IPS-18c (cell line): ENCODE measurements around the gene C10orf105.

ENCODE experiments used
- H3K4me3 ChIP-seq: 2 replicates; pipeline ENCODE4 v1.7.0; 2013; ENCODE audit warnings: low read depth, mild to moderate bottlenecking, low read length, moderate library complexity; ENCODE audit not compliant: insufficient read depth
- H3K9me3 ChIP-seq: one replicate; pipeline ENCODE4 v1.6.1; 2013; ENCODE audit warnings: mild to moderate bottlenecking, low read length, moderate library complexity; ENCODE audit not compliant: control insufficient read depth, insufficient read depth

The C10orf105 gene

DNA sequence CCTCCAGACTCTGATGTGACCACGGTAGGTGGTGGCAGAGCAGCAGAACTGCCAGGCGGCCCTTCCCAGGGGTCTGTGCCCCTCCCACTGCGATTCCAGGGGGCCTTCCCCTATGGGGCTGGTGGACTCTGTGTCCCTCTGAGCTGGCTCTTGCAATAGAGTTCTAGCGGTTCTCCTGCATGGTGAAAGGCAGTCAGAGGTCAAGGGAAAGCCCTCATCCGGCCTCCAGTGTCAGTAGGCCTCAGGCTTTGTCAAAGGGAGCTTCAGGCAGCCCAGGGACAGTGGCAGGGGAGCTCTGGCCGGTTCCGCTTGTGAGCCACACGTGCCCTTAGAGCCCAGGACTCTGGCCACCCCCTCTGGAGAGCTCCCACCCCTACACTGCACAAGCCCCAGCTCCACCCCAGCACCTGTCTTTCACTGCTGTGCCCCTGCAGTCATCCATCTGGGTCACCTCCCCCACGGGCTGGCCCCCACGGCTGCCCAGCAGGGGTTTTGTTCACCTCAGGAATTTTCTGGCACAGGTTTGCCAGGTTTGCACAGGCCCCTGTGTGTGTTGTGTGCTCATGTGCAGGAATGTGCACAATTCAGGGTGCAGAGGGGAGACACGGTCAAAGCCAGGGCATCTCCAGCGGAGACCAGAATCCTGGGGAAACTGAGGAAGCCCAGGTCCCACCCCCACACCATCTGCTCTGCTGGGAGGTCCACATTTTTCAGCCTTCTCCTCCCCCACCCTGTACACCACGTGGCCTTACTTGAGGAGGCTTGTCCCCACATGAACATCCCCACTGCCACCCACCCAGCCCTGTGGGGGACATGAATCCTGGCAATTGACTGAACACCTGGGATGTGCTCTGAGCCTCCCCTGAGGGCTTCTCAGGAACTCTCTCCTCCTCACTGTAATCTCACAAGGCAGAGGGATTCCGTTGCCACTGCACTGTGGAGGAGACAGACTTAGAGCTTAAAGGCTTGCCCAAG, 23.8 kb downstream of the C10orf105 start:
- Histone ChIP-seq H3K9me3 (no peaks in the 10 kb centered on the region), H3K4me3 (no peak overlapping the region)

DNA sequence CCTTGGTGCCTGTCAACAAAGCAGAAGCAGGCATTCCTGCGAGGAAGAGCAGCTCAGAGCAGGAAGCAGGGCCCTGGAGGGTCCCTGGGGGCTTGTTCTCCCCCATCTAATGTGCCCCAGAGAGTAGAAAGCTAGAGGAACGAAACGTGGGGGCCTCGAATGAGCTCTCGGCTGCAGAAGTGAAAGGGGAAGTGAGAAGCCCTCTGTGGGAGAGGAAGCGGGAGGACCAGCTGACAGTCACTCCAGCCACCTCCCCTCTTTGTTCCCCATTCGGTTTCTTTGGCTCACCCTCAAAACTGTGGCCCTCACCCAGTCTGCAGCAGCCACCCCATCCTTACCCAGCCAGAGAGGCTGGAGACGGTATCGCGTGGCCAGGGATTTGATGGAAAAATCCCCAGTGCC, 25.0 kb downstream of the C10orf105 start:
- H3K4me3 ChIP-seq = no peak overlapping the region

DNA sequence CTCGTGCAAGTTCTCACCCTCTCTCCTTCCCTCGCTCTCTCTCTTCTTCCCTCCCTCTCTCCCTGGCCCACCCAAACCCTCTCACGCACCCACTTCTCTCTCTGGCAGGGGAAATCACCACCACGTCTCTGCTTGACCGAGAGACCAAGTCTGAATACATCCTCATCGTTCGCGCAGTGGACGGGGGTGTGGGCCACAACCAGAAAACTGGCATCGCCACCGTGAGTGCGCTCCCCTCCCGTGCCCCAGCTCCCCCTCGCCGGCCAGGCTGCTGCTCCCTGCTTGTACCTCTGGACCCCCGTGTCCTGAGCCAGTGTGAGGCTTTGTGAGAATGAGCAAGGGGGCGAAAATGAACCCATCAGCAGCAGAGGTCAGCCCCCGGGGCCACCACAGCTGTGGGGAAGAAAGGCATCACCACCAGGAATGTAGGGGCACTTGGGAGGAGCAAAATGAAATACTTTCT, 25.5 kb downstream of the C10orf105 start:
- Histone ChIP-seq H3K9me3 (no peaks in the 10 kb centered on the region), H3K4me3 (no peak overlapping the region)

More for the DNA sequence above, 25.0 kb downstream of the C10orf105 start:
- H3K9me3 ChIP-seq = no peaks in the 10 kb centered on the region

DNA sequence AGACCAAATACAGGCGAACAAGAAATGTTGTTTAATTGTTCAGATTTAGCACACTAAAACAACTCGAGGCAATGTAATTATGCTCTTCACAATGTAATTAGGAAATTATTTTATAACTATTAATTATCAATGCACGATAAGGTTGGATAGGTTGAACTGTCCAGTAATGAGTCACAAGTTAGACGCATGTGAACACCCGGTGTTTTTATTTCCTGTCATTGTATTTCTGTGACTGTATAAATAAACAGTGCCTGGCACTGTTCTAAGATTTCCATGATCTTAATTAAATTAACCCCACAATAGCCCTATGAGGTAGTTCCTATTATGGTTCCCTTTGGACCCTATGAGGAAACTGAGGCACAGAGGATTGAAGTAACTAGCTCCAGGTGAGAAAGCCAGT, 26.2 kb downstream of the C10orf105 start:
- Histone ChIP-seq H3K9me3 (no peaks in the 10 kb centered on the region), H3K4me3 (no peak overlapping the region)

DNA sequence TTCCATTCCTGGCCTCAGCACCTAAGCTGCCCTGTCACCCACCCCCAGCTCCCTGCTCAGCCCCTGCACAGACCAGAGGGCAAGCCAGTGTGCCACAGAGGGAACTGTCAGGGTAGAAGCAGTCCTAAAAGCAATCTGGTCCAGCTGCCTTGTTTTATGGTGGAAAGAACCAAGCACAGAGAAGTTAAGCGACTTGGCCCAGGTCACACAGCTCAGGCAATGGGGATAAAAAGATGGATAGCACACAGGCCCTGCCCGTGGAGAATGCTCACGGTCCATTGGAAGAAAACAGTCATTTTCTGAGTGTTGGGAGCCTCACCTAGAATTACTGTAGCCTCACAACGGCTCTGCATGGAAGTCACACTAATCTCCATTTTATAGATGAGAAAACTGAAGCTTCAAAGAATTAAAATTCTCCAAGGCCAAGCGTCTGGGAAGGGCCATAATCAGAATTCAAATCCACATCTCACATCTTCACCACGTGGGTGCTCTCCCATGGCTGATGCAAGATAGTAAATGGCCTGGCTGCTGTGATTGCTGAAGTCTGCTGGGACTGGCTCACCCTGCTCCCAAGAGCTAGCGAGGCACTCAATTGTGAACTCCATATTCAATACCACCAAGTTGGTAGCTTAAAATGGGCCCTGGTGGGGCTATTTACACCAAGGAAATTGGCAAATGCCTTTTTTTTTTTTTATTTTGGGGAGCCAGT, 26.8 kb downstream of the C10orf105 start:
- Histone ChIP-seq H3K9me3 (no peaks in the 10 kb centered on the region), H3K4me3 (no peak overlapping the region)

DNA sequence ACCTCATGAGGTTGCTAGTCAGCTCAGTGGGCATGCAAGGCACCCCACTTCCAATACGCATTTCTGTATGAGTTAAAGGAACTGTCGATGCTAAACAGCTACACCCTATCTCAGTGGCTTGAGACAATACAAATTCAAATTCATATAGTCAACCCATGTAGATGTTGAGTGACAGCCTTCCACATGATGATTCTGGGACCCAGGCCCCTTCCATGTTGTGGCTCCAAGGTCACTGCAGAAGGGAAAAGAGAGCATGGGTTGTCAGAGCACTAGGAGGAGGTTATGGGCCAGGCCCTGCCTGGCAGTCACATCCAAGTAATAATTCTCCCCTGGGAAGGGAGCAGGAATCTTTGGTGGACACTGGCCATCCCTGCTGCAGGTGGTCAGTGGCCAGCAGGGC, 28.2 kb downstream of the C10orf105 start:
- Histone ChIP-seq H3K4me3 (no peak overlapping the region), H3K9me3 (no peaks in the 10 kb centered on the region)

- Histone ChIP-seq H3K4me3 (no peak overlapping the region), H3K9me3 (no peaks in the 10 kb centered on the region)
Observed at GRCh38 chr10:71690094-71690720, 29.4 kb downstream of the C10orf105 start.

DNA sequence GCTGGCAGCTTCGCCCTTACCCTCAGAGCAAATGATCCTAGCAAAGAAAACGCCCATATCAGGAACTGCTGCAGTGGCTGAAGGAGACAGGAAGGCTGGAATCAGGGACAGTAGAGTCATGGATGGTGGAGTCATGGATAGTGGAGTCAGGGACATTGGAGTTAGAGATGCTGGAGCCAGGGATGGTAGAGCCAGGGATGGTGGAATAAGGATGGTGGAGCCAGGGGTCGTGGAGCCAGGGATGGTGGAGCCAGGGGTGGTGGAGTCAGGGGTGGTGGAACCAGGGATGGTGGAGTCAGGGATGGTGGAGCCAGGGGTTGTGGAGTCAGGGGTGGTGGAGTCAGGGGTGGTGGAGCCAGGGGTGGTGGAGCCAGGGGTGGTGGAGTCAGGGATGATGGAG, 31.3 kb downstream of the C10orf105 start:
- H3K4me3 ChIP-seq = no peak overlapping the region
- H3K9me3 ChIP-seq = no peaks in the 10 kb centered on the region

GRCh38 chr10:71687480-71687879, 32.1 kb downstream of the C10orf105 start:
- Histone ChIP-seq H3K4me3 (no peak overlapping the region), H3K9me3 (no peaks in the 10 kb centered on the region)

- no peak overlapping the region for H3K4me3 ChIP-seq
- no peaks in the 10 kb centered on the region for H3K9me3 ChIP-seq
Observed at GRCh38 chr10:71687077-71687476, 32.5 kb downstream of the C10orf105 start.

DNA sequence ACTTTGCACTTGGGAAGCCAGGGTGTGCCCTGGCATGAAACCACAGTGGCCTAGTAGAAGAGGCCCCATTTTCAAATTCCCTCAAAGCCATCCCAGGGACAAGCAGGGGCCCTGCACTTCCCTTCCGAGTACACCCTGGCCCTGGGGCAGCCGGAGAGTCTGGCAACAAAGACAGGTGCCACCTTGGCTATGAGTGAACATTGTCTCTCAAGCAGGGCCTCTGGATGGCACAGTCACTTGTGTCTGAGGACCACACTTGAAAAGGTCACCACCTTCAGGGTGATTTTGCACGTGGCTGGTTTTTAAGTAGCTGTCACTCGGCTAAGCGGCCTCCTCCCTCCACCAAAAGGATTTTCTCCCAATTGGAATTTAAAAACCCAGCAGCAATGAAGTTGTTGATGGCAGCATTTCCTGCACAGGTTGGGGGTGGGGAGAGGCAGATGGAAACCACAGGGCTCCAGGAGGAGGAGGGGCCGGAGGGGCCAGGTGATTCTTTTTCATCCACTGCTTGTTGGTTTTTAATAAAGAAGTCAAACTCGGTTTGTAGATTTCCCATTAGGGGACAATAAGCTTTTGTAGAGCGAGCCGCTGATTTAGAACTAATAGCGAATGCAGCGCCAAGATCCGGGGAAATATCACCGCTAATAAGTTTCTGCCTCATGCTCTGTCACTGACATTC, 33.9 kb downstream of the C10orf105 start:
- H3K4me3 ChIP-seq = no peak overlapping the region

GRCh38 chr10:71684356-71685173, 35.0 kb downstream of the C10orf105 start:
- H3K4me3 ChIP-seq = no peak overlapping the region
- no peaks in the 10 kb centered on the region for H3K9me3 ChIP-seq

More for the DNA sequence above, 33.9 kb downstream of the C10orf105 start:
- no peaks in the 10 kb centered on the region for H3K9me3 ChIP-seq

DNA sequence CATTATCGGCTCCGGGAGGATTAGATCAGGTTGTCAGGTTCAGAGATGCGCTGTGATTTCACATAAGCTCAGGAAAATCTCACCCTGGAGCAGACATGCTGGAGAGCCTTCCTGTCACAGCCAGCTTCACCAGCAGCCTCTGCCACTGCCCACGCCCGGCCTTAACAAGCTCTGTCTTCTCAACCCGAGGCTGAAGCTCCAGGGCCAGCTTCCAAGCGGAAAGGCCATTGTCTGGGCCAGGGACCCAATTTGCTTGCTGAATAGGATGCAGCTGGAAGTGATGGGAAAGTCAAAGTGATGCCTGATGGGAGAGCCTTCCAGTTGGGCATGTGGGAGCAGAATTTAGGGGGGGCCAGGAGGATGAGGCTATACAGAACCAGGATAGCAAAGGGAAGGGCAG, 36.3 kb downstream of the C10orf105 start:
- Histone ChIP-seq H3K9me3 (no peaks in the 10 kb centered on the region), H3K4me3 (no peak overlapping the region)

DNA sequence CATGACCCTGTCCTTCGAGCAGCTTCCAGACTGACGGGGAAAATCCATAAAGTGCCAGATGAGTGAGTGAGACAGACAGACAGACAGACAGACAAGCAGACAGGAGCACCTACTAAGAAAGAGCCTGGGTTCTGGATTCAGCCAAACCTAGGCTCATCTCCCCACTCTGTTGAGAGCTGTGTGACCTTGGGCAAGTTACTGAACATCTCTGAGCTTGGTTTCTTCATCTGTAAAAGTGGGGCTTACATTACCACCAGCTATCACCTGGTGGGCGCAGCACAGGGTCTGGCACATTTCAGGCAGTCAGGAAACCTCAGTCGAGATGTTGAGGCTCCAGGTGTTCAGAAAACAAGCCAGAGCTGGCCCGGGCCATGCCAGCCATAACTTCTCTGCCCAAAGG, 37.6 kb downstream of the C10orf105 start:
- Histone ChIP-seq H3K9me3 (no peaks in the 10 kb centered on the region), H3K4me3 (no peak overlapping the region)

DNA sequence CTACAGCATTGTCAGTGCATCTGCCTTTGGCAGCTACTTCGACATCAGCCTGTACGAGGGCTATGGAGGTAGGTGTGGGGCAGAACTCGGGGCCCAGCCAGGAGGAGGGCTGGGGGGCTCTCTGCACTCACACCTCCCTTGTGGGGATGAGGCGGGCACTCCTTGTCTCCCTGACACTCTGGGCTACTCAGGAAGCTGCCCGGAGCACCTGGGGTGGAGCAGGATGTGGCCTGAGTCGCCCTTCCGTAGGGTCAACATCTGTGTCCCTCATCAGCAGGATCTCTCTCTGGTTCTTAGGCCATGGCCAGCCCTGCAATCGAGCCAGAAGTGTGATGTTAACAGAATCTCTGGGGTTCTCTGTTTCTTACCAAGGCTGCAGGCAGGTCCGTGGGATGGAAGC, 40.2 kb downstream of the C10orf105 start:
- Histone ChIP-seq H3K9me3 (no peaks in the 10 kb centered on the region), H3K4me3 (no peak overlapping the region)

DNA sequence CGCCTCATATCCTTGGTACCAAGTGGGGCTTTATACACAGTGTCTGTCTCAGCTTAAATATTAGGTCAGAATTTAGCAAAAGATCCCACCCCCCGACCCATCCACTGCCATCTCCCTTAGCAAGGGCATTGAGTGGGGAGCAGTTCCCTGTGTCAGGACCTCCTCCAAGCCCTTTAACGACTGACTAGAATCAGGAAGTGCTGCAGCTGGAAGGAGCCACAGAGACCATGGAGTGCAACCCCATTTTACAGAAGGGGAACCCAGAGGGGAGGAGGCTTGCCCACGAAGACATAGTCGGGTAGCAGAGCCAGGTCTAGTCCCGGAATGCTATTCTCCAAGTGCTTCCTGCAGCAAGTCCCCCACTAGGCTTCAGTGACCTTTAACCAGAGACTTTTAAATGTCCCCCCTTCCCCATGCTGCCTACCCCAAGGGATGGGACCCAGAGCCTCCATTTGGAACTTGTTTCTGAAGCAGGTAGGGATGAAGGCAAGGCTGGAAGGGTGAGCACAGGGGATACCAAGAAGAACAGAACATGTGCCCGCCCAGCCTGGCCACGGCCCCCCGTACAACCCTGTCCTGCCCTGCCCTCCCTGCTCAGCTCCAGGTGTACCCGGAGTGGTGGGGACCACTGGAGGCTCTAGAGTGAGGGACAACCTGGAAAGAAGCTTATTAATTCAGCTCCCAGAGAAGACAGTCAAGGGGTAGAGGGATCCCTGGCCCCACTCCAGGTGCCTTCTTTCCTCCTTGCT, 41.3 kb downstream of the C10orf105 start:
- Histone ChIP-seq H3K4me3 (no peak overlapping the region), H3K9me3 (no peaks in the 10 kb centered on the region)
